ENCODE data around the gene TNKS2. TPM values are rescaled to one million over a fixed set of nuclear protein-coding genes. Genes with fewer than 3 reads are reported as not detected.

TNKS2 gene
- total and polyA plus RNA-seq, 5 donors, result 6.1 to 21.4 (median 18.4) TPM

- Histone ChIP-seq H3K27ac (ENCODE audit: low read length) (no peak overlapping the region), H3K4me3 (ENCODE audit: low read length) (no peak overlapping the region), H3K9me3 (ENCODE audit: control insufficient read depth, low read length) (no peaks in the 10 kb centered on the region), H3K27me3 (ENCODE audit: control insufficient read depth, insufficient read depth) (no peaks in the 10 kb centered on the region), H3K4me1 (ENCODE audit: control insufficient read depth, insufficient read depth, low read length) (no peaks in the 10 kb centered on the region)
- 86% methylated on average over 2 of the region's 2 CpGs for WGBS
- intact Hi-C loops (cut with DNase I), result no loop called here
- no peak for ATAC-seq
- DNase-seq, result no peak
Measured at GRCh38 chr10:91772461-91772860, 25.8 kb upstream of the TNKS2 start.

GRCh38 chr10:91772869-91773268 lies 25.4 kb upstream of the TNKS2 start:
- no peak for ATAC-seq
- Histone ChIP-seq H3K27me3 (ENCODE audit: control insufficient read depth, insufficient read depth) (no peaks in the 10 kb centered on the region), H3K9me3 (ENCODE audit: control insufficient read depth, low read length) (no peaks in the 10 kb centered on the region), H3K4me1 (ENCODE audit: control insufficient read depth, insufficient read depth, low read length) (no peaks in the 10 kb centered on the region), H3K4me3 (ENCODE audit: low read length) (no peak overlapping the region), H3K27ac (ENCODE audit: low read length) (no peak overlapping the region)
- WGBS, result 80% methylated on average over 1 of the region's 1 CpG
- intact Hi-C loops (cut with DNase I), result no loop called here
- no peak for DNase-seq

GRCh38 chr10:91774571-91774970 lies 23.7 kb upstream of the TNKS2 start:
- H3K27ac ChIP-seq (ENCODE audit: low read length), result no peak overlapping the region
- no peak overlapping the region for H3K4me3 ChIP-seq (ENCODE audit: low read length)
- ATAC-seq, result no peak
- intact Hi-C loops (cut with DNase I), result no loop called here
- no peak for DNase-seq
- H3K9me3 ChIP-seq (ENCODE audit: control insufficient read depth, low read length), result no peaks in the 10 kb centered on the region
- 92% methylated on average over 2 of the region's 2 CpGs for WGBS
- no peaks in the 10 kb centered on the region for H3K27me3 ChIP-seq (ENCODE audit: control insufficient read depth, insufficient read depth)
- H3K4me1 ChIP-seq (ENCODE audit: control insufficient read depth, insufficient read depth, low read length), result no peaks in the 10 kb centered on the region

DNA sequence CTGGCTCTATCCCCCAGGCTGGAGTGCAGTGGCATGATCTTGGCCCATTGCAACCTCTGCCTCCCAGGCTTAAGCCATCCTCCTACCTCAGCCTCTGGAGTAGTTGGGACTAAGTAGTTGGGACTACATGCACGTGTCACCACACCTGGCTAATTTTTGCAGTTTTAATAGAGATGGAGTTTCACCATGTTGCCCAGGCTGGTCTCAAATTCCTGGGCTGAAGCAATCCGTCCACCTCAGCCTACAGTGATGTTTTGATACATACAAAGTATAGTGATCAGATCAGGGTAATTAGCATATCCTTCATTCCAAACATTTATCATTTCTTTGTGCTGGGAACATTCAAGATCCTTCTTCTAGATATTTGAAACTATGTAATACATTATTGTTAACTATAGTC lies 22.5 kb upstream of the TNKS2 start:
- 90% methylated on average over 2 of the region's 2 CpGs for WGBS
- Histone ChIP-seq H3K27ac (ENCODE audit: low read length) (no peak overlapping the region), H3K27me3 (ENCODE audit: control insufficient read depth, insufficient read depth) (no peaks in the 10 kb centered on the region), H3K4me1 (ENCODE audit: control insufficient read depth, insufficient read depth, low read length) (no peaks in the 10 kb centered on the region), H3K9me3 (ENCODE audit: control insufficient read depth, low read length) (no peaks in the 10 kb centered on the region), H3K4me3 (ENCODE audit: low read length) (no peak overlapping the region)
- no peak for DNase-seq
- ATAC-seq, result no peak
- intact Hi-C loops (cut with DNase I), result no loop called here

- Histone ChIP-seq H3K4me1 (ENCODE audit: control insufficient read depth, insufficient read depth, low read length) (no peaks in the 10 kb centered on the region), H3K27me3 (ENCODE audit: control insufficient read depth, insufficient read depth) (no peaks in the 10 kb centered on the region), H3K4me3 (ENCODE audit: low read length) (no peak overlapping the region), H3K9me3 (ENCODE audit: control insufficient read depth, low read length) (no peaks in the 10 kb centered on the region), H3K27ac (ENCODE audit: low read length) (no peak overlapping the region)
- no peak for ATAC-seq
- WGBS, result 93% methylated on average over 3 of the region's 3 CpGs
- intact Hi-C loops (cut with DNase I), result no loop called here
- DNase-seq, result no peak
Measured at GRCh38 chr10:91776266-91776665, 22.0 kb upstream of the TNKS2 start.

DNA sequence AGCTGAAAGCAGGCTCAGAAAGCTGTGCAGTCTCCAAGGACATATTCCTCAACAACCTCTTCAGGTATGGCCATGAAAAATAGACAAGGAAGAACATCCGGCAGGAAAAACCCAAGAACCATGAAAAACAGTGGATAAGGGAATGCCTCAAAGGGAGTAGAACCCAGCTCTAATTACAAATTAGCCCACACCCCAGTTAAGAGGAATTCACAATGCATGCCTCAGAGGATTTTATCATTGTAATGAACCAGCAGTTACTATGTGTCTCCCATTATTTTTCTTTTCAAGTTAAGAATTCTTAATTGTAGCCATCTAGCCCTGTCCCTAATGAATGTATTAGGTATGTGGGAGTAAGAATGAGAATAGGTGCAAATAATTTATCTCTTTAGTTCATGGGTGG lies 19.7 kb upstream of the TNKS2 start:
- Histone ChIP-seq H3K4me3 (ENCODE audit: low read length) (no peak overlapping the region), H3K27ac (ENCODE audit: low read length) (no peak overlapping the region), H3K27me3 (ENCODE audit: control insufficient read depth, insufficient read depth) (no peaks in the 10 kb centered on the region), H3K9me3 (ENCODE audit: control insufficient read depth, low read length) (no peaks in the 10 kb centered on the region), H3K4me1 (ENCODE audit: control insufficient read depth, insufficient read depth, low read length) (no peaks in the 10 kb centered on the region)
- ATAC-seq, result no peak
- no peak for DNase-seq
- intact Hi-C loops (cut with DNase I), result no loop called here
- WGBS, result 90% methylated on average over 1 of the region's 1 CpG

- intact Hi-C loops (cut with DNase I), result no loop called here
- DNase-seq (no peak), ATAC-seq (no peak)
- Histone ChIP-seq H3K27ac (ENCODE audit: low read length) (no peak overlapping the region), H3K9me3 (ENCODE audit: control insufficient read depth, low read length) (no peaks in the 10 kb centered on the region), H3K4me1 (ENCODE audit: control insufficient read depth, insufficient read depth, low read length) (no peaks in the 10 kb centered on the region), H3K27me3 (ENCODE audit: control insufficient read depth, insufficient read depth) (no peaks in the 10 kb centered on the region), H3K4me3 (ENCODE audit: low read length) (no peak overlapping the region)
- 93% methylated on average over 1 of the region's 1 CpG for WGBS
Measured at GRCh38 chr10:91779011-91779605, 19.1 kb upstream of the TNKS2 start.

- H3K27me3 ChIP-seq (ENCODE audit: control insufficient read depth, insufficient read depth), result no peaks in the 10 kb centered on the region
- WGBS, result 98% methylated on average over 1 of the region's 1 CpG
- intact Hi-C loops (cut with DNase I), result no loop called here
- H3K9me3 ChIP-seq (ENCODE audit: control insufficient read depth, low read length), result no peaks in the 10 kb centered on the region
- H3K4me3 ChIP-seq (ENCODE audit: low read length), result no peak overlapping the region
- ATAC-seq, result no peak
- no peak for DNase-seq
- H3K27ac ChIP-seq (ENCODE audit: low read length), result no peak overlapping the region
- no peaks in the 10 kb centered on the region for H3K4me1 ChIP-seq (ENCODE audit: control insufficient read depth, insufficient read depth, low read length)
Measured at GRCh38 chr10:91782539-91782938, 15.7 kb upstream of the TNKS2 start.

DNA sequence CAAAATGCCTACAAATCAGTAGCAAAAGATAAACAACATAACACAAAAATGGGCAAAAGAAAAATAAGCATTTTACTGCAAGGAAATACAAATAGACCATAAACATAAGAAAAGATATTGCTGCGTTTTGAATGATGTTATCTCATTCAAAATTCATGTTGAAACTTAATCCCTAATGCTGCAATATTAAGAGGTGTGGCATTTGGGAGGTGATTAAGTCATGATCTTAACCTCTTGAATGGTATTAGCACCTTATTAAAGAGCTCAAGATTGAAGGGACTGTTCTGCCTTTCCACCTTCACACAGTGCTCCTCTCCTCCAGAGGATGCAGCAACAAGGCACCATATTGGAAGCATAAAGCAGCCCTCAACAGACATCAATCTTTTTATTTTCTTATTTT lies 12.4 kb upstream of the TNKS2 start:
- no peak overlapping the region for H3K27ac ChIP-seq (ENCODE audit: low read length)
- DNase-seq (no peak), ATAC-seq (no peak)
- H3K9me3 ChIP-seq (ENCODE audit: control insufficient read depth, low read length), result no peaks in the 10 kb centered on the region
- no peak overlapping the region for H3K4me3 ChIP-seq (ENCODE audit: low read length)
- H3K27me3 ChIP-seq (ENCODE audit: control insufficient read depth, insufficient read depth), result no peaks in the 10 kb centered on the region
- intact Hi-C loops (cut with DNase I), result no loop called here
- no peaks in the 10 kb centered on the region for H3K4me1 ChIP-seq (ENCODE audit: control insufficient read depth, insufficient read depth, low read length)
- 66% methylated on average over 1 of the region's 1 CpG for WGBS

DNA sequence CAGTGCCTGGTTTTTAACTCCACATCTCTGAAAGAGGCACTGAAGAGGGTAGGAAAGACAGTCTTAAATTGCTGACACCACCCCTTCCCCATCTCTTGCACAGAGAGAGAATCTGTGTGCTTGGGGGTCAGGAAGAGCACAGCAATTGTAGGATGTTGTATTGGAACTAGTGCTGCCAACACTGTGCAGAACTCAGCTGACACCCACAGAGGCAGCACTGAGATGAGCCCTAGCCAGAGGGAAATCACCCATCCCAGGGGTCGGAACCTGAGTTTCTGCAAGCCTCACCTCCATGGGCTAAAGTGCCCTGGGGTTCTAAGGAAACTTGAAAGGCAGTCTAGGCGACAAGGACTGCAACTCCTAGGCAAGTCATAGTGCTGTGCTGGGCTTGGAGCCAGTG lies 11.0 kb upstream of the TNKS2 start:
- ATAC-seq (no peak), DNase-seq (no peak)
- Histone ChIP-seq H3K4me3 (ENCODE audit: low read length) (no peak overlapping the region), H3K27me3 (ENCODE audit: control insufficient read depth, insufficient read depth) (no peaks in the 10 kb centered on the region), H3K4me1 (ENCODE audit: control insufficient read depth, insufficient read depth, low read length) (no peaks in the 10 kb centered on the region), H3K9me3 (ENCODE audit: control insufficient read depth, low read length) (no peaks in the 10 kb centered on the region), H3K27ac (ENCODE audit: low read length) (no peak overlapping the region)
- 98% methylated on average over 2 of the region's 2 CpGs for WGBS
- intact Hi-C loops (cut with DNase I), result no loop called here

- no peak for ATAC-seq
- Histone ChIP-seq H3K4me1 (ENCODE audit: control insufficient read depth, insufficient read depth, low read length) (no peaks in the 10 kb centered on the region), H3K9me3 (ENCODE audit: control insufficient read depth, low read length) (no peaks in the 10 kb centered on the region), H3K4me3 (ENCODE audit: low read length) (no peak overlapping the region), H3K27me3 (ENCODE audit: control insufficient read depth, insufficient read depth) (no peaks in the 10 kb centered on the region), H3K27ac (ENCODE audit: low read length) (no peak overlapping the region)
- 95% methylated on average over 2 of the region's 2 CpGs for WGBS
- intact Hi-C loops (cut with DNase I), result no loop called here
- DNase-seq, result no peak
Measured at GRCh38 chr10:91787810-91788209, 10.4 kb upstream of the TNKS2 start.

DNA sequence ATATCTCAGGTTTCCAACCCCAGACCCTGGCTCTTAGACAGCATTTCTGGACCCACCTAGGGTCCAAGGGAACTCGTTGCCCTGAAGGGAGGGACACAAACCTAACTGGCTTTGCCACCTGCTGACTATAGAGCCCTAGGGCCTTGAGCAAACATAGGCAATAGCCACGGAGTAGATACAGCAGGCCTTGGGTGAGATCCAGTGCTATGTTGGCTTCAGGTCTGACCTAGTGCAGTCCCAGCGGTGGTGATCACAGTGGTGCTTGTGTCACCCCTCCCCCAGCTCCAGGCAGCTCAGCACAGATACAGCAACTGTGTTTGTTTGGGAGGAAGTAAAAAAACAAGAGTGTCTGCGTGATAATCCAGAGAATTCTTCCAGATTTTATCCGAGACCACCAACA lies 9.7 kb upstream of the TNKS2 start:
- WGBS, result 77% methylated on average over 5 of the region's 5 CpGs
- H3K9me3 ChIP-seq (ENCODE audit: control insufficient read depth, low read length), result no peaks in the 10 kb centered on the region
- intact Hi-C loops (cut with DNase I), result no loop called here
- H3K27me3 ChIP-seq (ENCODE audit: control insufficient read depth, insufficient read depth), result no peaks in the 10 kb centered on the region
- no peak overlapping the region for H3K27ac ChIP-seq (ENCODE audit: low read length)
- ATAC-seq (no peak), DNase-seq (no peak)
- H3K4me3 ChIP-seq (ENCODE audit: low read length), result no peak overlapping the region
- H3K4me1 ChIP-seq (ENCODE audit: control insufficient read depth, insufficient read depth, low read length), result no peaks in the 10 kb centered on the region

Measured in right cardiac atrium (tissue), 5 donors.